NCI-H446 treated with DMSO at 0.1 percent for 48 hours (cell line): ENCODE measurements around the gene CLIC5.

Experiments used
- DNase-seq: peaks from one replicate; lab custom pipeline; 2025; lab: John Stamatoyannopoulos, UW

Gene CLIC5

DNA sequence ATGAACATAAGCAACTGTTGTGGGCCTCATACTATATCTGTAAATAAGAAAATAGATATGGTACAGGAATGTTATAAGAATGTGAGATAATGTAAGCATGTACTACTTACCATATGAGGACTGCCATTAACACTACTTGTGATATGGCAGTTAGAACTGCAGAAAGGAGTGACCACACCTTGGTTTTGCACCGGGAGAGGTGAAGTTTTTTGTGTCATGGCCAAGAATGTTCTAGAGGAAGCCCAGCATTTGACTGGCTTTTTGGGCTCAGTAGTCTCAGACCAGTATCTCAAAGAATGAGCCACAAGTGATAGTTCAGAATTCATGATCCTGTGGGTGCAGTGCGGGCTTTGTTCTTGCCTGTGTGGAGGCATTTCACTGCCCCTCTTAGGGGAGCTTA, 123.5 kb downstream of the CLIC5 start:
- no peak for DNase-seq

DNA sequence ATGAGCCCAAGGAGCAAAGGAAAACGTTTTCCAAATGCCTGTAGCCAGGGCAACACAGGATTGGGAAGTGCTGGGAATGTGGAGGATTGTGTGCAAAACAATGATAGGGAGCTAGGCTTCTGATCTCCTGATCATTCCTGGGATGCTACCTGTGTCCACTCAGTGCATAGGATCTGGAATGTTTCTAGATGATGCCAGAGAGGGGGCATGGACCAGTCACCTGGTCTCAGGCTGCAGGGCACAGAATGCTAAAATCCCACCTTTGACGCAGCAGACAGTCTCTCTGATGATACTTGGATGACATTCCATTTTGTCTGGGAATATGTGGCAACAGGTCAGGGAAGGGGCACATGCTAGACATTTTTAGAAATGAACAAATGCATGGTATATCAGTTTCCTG, 128.9 kb downstream of the CLIC5 start:
- DNase-seq, result no peak

DNA sequence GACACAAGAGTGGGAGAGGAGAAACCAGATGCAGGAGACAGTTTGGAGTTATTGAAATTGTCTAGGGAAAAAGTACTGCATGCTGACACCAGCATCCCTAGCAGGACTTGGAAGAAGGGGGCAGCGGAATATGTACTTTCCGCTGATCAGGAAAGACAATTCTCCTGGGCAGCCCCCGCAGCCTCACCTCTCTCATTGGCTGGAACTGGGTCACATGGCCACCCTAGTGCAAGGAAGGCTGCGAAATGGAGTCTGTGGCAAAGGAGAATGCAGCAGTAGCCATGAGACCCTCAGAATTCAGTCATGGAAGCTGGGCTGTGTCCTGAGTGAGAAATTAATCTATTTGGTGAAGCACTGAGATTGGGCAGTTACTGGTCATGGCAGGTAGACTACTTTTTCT, 131.3 kb downstream of the CLIC5 start:
- DNase-seq, result no peak

DNA sequence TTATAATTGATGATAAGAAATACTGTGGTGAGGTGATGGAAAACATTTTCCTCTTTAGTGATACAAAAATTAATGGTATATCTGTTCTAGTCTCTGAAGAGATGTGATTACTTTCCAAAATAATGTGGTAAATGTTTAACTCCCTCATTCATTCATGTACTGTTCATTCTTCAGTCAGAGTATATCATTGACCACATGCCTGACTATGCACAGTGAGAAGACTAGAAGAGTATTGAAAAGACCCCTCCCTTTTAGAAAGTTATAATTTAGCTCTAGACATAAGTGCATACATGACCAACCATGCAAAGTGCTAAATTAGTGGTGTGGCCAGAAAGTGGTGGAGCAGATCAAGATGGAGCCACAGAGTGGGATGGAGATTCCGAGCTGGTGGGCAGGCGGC, 133.0 kb downstream of the CLIC5 start:
- DNase-seq, result no peak

DNA sequence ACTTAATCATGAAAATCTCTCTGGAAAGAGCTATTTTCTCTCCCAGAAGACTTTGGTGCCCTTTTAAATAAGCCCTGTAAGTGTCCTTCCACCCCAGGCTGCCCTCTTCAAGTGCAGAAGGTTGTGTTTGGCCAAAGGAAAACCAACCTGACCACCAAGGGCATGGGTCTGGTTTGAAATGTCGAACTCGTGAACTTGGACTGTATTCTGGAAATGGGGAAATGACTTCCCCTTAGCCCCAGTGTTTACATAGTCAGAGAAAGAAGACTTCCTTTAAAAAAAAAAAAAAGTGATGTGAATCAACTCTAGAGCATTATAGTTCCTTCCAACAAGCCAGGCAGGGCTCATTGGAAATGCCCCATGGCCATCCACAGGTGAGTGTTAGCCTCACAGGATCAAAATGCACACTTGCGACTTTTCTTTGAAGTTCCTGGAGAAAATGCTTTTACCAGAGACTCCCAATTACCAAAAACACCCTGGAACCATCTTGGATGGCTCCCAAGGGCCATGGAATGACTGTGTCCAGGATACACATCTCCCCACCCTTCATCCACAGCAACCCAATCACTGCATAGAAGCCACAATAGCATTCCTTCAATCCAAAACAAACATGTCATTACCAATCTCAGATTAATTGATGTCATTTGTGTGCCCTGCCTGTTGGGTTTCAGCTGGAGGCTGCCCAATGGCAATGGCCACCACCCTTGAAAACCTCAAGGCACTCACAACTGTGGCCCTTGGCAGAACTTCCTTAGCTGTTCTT, 133.8 kb downstream of the CLIC5 start:
- no peak for DNase-seq

DNA sequence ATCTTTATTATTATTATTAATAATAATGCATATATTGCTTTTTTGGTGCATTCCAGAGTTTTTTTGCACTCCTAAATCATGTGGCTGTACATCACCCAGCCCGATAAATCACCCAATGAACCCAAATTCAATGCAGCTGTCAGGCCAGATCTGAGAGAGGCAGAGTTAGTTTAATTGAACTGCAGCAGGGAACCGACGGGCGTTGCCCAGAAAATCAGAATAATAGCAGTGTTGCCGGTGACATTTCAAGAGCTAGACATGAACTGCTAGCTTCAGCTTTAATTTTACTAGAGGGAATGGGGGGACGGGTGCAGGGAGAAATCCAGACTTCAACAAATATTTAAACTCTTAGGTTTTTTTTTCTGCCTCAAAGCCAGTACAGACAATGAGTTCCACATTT, 135.0 kb downstream of the CLIC5 start:
- no peak for DNase-seq

DNA sequence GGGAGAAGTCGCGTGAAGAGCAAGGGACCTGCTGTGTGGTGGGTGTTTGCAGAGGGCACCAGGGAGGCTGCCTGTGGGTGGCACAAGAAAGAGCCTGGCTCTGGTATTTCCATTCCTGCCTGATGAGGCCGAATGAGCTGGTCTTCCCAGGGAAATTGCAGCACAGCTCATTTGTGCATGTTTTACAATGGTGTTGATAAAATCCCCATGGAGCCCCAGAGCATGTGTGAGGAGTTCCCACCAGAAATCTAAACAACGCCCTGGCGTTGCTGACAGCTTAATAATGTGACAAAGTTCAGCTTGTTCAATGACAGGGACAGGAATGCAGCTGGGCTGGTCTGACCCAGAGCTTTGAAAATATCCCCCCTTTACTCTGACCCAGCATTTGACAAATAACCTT, 135.5 kb downstream of the CLIC5 start:
- DNase-seq, result no peak

DNA sequence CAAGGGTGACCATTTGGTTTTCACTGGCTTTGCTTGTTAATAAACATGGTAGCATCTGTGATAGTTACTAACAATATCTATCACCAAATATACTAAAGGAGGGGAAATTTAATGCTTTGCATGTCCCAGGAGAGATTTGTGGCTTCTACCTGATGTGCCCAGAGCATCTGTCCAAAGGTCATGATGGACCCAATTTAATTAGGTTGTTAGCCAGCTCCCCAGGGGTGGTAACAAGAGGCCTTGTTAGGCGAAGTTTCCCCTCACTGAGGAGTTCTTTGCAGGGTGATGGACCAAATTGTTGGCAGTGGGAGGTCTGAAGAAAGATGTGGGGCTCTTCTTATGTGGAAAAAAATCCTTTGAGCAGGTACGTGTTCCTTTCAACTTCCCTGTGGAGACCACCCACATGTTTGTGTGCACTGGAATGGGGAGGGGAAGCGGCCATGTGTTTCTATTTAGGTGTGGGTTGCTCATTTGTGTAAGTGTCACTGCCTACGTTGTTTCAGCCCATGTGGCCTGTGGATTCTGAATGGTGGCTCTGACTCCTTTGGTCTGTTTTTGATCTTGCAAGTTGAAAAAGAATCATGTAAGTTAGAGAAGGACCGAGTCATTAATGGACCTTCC, 137.6 kb downstream of the CLIC5 start:
- no peak for DNase-seq

DNA sequence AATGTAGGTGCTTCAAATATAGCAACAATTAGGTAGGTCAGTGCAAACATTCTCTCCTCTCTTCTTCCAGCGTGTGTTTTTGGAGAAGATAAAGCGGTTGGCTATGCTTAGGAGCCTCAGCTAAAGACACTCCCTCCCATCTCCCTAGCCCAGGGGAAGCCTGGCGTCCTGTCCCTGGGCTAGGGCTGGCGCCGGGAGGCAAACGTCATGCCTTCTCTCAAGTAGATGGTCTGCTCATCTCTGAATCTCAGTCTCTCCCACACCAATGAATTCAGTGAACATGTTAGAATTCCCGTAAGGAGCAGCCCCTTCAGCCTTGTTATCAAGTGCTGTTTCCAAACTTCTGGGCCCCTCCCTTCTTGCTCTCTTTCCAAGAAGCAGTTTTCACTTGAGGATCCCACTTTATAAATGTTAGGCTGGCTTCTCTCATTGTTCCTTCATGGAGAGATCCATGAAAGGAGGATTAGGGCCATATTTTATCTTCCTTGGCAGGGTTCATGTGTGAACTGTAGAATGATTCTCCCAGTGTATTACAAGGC, 142.8 kb downstream of the CLIC5 start:
- DNase-seq, result no peak

DNA sequence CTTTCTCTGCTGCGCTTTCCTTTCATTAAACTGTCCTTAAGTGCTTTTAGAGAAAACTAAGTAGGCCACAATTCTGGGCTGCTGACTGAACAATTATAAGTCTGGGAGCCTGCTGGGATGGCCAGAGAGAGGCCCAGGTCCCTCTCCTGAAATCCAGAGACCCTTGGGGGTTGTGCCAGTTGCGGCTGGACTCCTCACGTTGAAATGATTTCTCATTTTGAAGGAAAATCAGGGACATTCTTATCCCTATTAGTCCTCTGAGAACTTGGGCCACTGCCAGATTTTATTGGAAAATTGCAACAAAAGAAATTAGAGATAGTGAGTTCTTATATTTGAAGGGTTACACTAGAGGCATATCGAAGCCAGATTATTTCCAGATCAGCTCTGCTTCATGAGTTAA, 145.1 kb downstream of the CLIC5 start:
- no peak for DNase-seq

DNA sequence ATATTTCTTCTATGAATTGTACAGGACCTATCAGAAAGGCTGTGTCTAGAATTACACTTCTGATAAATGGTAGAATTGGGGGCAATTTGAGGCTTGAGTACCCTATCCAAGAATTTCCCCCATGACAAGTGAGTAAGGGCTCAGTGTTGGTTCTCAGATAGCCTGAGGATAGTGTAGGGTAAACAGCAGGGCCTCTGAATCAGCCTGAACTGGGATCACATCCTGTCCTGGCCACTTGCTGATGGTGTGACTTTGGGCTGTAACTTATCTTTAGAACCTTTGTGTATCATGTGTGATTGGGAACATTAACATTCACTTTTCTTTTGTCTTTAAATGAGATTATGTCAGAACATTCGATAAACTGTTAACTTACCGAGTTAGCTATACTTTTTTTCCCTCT, 151.0 kb downstream of the CLIC5 start:
- no peak for DNase-seq

DNA sequence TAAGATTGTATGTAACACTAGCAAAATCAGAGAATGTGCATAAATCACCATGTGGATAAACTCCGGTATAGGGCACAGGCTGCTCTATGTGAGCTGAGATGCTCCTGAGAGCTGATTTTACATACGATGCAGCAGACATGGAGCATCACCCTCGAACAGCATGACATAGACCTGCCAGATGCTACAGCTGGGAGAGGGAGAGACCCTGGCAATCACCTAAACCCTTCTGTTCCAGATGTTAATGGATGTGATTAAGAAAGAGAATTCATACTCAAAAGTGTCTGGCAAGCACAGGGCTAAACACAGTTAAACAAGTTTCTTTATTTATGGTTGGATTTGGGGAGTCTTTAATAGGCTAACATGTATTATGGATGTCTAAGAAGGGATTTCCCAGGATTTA, 157.0 kb downstream of the CLIC5 start:
- DNase-seq, result no peak

DNA sequence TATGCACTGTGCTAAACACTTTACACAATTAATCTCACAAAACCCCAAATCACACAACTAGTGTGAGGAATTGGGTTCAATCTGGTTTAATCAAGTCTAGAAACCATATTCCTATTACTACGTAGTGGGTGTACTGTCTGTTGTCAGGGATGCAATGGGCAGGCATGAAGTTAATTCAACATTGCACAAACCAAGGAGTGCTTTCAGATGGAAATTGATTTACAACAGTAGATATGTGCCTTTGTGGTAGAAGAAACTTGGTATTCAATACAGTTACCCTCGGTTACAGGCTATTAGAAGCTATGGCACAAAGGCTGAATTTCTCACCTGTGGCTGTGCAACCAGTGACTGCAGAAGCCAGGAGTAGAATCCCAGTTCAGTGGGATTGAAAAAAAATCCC, 157.8 kb downstream of the CLIC5 start:
- DNase-seq, result no peak

DNA sequence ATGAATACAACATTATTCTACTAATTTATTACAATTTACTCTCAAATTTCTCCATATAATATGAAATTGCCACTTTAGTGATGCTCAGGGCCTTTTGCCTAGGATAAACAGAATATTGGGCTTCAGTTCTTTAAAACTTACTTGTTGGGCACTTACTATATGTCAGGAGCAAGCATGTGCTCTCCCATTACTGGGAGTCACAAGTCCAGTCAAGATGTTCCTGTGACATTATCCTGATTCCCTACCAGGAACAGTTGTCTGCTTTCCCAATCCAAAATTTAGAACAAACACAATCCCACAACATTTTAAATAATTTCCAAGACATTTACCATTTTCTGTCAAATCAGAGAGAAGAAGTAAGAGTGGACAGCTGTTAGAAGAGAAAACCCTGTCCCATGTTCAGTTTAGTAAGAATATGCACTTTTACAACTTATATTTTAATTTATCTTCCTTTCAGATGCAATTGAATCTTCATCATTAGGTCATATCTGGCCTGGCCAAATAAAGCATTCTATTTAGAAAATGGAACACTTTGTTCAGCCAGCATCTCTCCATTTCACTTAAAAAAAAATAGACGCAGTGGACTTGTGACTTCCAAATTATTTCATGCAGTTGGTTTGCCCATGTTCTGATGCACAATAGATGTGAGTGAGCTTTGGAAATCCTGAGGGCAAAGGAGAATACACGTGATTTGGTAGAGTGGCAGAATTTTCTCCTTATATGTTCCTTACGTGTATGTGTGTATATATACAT, 159.8 kb downstream of the CLIC5 start:
- no peak for DNase-seq

DNA sequence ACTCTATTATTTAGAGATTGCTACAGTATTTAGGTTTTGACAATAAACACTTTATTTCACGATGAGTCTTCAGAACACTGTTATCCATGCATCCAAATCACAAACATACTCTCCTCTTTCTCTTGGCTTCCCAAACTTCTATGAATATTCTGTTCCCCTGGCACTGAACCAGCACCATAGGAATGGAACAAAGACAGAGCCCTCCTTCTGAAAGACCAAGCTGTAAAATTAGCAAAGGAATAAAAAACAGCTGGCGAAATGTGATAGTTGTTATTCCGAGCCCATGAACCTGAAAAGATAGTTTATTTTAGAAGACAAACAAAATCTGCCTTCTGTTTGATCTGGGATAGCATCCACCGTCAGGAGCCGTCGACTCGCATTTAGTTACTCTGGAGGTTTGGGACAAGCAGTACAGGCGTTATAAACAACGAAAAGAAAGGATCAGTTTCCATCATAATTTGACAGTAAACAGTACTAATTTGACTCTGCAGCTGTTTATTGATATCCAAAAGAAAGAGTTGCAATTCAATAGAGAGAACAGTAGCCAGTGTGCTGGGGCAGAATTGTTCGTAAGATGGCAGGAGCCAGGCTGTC, 161.4 kb downstream of the CLIC5 start:
- DNase-seq, result no peak

DNA sequence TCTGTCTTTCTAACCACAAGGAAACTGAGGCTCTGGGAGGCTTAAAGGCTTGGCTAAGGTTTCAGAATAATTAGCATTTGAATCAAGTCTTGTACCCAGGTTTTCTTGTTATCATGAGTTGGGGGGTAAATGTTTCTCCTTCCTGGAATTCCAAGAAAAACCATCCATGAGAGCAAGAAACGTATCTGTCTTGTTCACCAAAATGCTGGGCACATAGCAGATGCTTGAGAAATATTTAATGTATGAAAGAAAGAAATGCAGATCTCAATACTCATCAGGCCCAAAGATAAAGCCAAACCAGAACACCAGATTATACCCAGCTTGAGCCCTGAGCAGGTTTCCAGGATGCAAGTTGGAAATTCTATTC, 164.6 kb downstream of the CLIC5 start:
- DNase-seq, result no peak

DNA sequence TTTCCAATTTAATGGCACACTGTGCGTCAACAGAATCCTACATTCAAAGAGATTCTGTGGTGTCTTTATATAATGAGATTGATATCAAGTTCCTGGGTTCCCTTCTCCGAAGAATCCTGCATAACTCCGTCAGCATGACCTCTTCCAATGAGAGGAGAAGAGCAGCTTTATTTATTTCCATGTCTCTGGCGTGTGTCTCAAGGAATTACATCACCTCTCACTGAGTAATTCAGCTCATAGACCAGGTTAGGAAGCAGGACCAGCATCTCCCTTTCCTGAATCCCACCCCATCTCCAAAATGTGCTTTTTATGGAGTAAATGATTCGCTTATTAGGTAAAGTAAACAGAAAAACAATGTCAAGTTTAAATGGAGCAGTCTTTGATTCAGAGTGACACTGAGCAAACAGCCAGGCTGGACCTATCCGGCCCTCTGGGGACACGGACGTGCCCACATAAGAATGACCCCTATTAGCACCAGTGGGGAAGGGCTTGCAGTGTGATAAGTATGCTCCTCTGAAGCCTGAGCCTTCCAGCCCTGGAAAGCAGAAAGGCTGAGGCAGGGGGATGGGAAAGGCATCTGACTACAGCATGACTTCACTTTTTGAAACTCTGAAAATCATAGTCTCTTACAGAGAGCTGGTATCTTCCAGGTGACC, 165.2 kb downstream of the CLIC5 start:
- DNase-seq, result no peak

DNA sequence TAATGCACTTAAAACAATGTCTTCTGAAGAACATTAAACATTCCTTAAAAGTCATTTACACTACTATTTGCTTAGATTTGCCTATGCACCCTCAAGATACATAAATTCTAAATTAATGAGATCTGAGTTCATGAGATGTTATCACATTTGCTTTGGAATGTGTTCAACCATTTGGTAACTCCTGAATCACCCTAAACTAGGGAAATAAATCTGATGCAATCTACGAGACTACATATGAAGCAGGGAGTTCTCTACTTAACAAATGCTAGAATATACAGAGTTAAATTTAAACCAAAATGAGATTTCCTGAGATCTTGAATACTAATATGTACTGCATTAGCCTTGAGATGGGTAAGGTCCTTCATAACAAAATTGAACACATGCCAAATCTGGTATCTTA, 170.1 kb downstream of the CLIC5 start:
- DNase-seq, result no peak

DNA sequence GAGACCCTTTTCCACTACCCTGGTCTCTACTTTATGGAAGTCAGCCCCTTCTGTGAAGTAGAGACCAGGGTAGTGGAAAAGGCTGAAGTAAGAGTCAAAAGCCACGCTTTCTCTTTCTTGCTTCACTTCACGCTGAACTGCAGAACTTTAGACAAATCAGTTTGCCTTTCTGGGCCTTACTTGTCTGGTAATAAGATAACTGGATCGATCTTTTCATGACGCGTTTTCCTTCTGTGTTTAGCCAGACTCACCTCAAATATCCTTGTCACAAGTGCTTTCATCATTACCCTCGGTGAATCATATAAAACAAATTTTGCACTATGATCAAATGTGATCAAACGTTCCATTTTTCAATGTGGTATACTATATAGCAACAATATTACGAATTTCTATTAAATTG, 170.7 kb downstream of the CLIC5 start:
- DNase-seq, result no peak

DNA sequence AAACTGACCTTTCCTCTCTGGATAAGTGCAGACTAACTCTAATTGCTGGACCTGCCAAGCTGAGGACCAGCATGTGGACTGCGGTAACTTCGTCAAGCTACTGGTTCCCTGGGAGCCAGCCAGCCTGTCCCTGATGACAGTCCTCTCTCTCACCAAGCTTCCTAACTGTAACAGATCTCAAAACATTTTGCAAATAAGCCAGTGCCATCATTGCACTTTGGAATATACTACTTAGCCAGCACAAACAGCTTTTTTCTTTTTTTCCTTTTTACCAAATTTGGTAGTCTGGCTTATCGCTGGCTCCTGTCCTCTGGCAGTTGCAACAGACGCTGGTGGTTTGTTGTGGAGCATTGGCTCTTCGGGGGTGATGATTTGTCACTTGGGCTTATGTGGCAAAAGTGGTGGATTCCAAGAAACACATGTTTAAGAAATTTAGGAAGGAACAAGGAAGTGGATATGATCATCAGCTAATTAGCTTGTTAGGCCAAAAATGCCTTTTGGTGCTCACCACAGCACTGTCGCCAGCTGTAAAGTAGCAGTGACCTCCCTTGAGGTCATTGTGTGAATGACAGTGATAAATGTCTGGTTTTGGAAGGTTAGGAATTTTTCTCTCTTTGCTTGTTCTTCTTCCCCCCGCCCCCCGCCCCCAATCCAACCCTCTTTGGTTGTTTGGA, 171.7 kb downstream of the CLIC5 start:
- DNase-seq, result no peak

DNA sequence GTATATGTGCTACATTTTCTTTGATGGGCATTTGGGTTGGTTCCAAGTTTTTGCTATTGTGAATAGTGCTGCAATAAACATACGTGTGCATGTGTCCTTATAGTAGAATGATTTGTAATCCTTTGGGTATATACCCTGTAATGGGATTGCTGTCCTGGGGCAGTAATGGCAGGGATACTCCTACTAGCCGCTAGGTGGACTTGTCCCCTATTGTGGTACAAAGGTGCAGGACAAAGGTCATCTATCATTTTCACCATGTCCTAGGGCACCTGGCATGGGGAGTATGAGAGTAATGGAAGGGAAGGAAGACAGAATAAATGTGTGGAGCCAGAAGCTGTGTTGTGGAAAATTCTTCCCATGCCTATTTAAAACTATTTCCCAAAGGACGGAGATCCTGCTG, 174.6 kb downstream of the CLIC5 start:
- DNase-seq, result no peak

DNA sequence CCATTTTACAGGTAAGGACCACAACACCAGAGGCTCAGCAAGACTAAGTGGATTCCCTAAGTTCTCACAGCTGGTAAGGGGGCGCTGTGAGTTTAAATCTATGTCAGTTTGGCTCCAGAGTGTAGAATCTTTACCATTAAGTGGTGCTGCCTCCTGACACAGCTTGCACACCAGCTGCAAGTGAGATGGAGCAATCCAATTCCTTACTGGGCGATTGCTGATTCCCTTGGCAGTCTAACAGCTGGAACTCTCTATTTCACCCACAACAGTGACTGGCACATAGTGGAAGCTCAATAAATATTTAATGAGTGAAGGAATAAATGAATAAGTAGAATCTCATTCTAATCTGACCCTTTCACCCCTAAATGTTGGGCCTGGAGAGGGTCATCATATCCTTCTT, 176.7 kb downstream of the CLIC5 start:
- DNase-seq, result no peak
